Measurements from ENCODE around the gene TMC8. TPM values are rescaled to one million over a fixed set of nuclear protein-coding genes. Genes with fewer than 3 reads are reported as not detected.

Gene TMC8
- total and polyA plus RNA-seq, 8 donors = 0.51 to 6.0 (median 2.2) TPM

DNA sequence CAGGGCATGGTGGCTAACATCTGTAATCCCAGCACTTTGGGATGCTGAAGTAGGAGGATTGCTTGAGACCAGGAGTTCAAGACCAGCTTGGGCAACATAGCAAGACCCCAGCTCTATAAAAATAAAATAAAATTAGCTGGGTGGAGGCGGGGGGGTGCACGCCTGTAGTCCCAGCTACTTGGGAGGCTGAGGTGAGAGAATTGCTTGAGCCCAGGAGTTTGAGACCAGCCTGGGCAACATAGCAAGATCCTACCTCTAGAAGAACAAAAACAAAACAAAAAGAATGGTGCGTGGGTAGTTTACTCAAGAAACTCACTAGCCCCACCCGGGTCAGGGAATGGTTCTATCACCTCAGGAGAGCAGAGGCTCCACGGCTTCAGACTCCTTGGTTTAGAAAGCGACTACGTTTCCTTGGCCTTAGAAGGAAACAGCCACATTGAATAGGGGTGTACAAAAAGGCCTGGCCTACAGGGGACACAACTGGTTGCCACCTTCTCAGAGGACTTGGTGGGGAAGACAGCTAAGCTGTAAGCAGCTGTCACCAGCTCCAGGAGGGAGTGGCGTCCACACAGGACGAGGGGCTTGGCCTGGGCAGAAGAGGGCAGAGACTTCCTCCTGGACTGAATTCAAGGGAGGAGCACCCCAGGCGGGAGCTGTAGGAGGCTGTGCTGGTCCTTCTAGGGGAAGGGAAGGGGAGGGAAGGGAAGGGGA, 55.6 kb downstream of the TMC8 start:
- peaks cover 32 to 37% (median 32%) of the 10 kb centered on the region in 3 donors for H3K4me1 ChIP-seq
- DNase-seq (peak in 1 of 6 donors; percentile 54), FAIRE-seq (no peak), ATAC-seq (peak in 1 of 4 donors; percentile 9)
- H3K9me3 ChIP-seq = no peaks in the 10 kb centered on the region
- no peaks in the 10 kb centered on the region for H3K27me3 ChIP-seq
- 56% methylated on average over 9 of the region's 10 CpGs for WGBS, 2 donors
- TF ChIP-seq, protein P1, sequence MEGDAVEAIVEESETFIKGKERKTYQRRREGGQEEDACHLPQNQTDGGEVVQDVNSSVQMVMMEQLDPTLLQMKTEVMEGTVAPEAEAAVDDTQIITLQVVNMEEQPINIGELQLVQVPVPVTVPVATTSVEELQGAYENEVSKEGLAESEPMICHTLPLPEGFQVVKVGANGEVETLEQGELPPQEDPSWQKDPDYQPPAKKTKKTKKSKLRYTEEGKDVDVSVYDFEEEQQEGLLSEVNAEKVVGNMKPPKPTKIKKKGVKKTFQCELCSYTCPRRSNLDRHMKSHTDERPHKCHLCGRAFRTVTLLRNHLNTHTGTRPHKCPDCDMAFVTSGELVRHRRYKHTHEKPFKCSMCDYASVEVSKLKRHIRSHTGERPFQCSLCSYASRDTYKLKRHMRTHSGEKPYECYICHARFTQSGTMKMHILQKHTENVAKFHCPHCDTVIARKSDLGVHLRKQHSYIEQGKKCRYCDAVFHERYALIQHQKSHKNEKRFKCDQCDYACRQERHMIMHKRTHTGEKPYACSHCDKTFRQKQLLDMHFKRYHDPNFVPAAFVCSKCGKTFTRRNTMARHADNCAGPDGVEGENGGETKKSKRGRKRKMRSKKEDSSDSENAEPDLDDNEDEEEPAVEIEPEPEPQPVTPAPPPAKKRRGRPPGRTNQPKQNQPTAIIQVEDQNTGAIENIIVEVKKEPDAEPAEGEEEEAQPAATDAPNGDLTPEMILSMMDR (IDR thresholded peaks at IDR 0.05) = no peak
- H3K36me3 ChIP-seq = peaks cover 0 to 4% (median 0%) of the 10 kb centered on the region in 3 donors
- no peak overlapping the region for H3K27ac ChIP-seq
- no peak overlapping the region for H3K4me3 ChIP-seq
- intact Hi-C loops (cut with DNase I) = no loop called here

GRCh38 chr17:78186692-78187595, 56.4 kb downstream of the TMC8 start, which contains the start of the genes AFMID and TK1:
AFMID (plus strand) TSS chr17:78187362; CDS start chr17:78187371, 9 bp downstream.
TK1 (minus strand) TSS chr17:78187052; CDS start chr17:78186994, 58 bp downstream.
- Histone ChIP-seq H3K4me1 (peaks cover 32 to 37% (median 32%) of the 10 kb centered on the region in 3 donors), H3K27ac (peak within 1 kb of the TSS; percentile 11 to 65 (median 58)), H3K36me3 (peaks cover 0 to 10% (median 0%) of the 10 kb centered on the region in 3 donors), H3K27me3 (no peaks in the 10 kb centered on the region), H3K9me3 (no peaks in the 10 kb centered on the region), H3K4me3 (peak within 1 kb of the TSS; percentile 19 to 54 (median 36))
- WGBS, 2 donors = 3% methylated on average over 53 to 57 of the region's 57 CpGs
- ATAC-seq (peak; percentile 87 to 93 (median 88)), FAIRE-seq (peak; percentile 13), DNase-seq (peak; percentile 97 to 99 (median 99))
- TF ChIP-seq, protein P1 (IDR thresholded peaks at IDR 0.05) = peak; percentile 57 to 93 (median 87)
- intact Hi-C loops (cut with DNase I) = no loop called here

Other genes with a start within 250 kb of the TMC8 start
- 10 to 100 TPM in 3 of 6 donors, 1 to 10 TPM in 3; 7.0 to 15.5 (median 9.1) TPM for gene TNRC6C, start 172.1 kb upstream of the TMC8 start, total RNA-seq
- 1 to 10 TPM; 4.0 to 7.3 TPM for gene TNRC6C, start 172.1 kb upstream of the TMC8 start, polyA plus RNA-seq
- gene TMC6, start 2.0 kb upstream of the TMC8 start, total RNA-seq = 10 to 100 TPM; 15.6 to 49.9 (median 21.7) TPM
- 10 to 100 TPM; 39.5 to 61.2 TPM for gene TMC6, start 2.0 kb upstream of the TMC8 start, polyA plus RNA-seq
- not detected for gene C17orf99, start 15.6 kb downstream of the TMC8 start, total RNA-seq
- not detected for gene C17orf99, start 15.6 kb downstream of the TMC8 start, polyA plus RNA-seq
- gene SYNGR2, start 37.8 kb downstream of the TMC8 start, total RNA-seq = 10 to 100 TPM; 52.3 to 93.8 (median 83.8) TPM
- 10 to 100 TPM; 89.1 to 94.2 TPM for gene SYNGR2, start 37.8 kb downstream of the TMC8 start, polyA plus RNA-seq
- gene TK1, start 56.3 kb downstream of the TMC8 start, total RNA-seq = 1 to 10 TPM; 1.3 to 4.2 (median 3.2) TPM
- 1 to 10 TPM; 1.2 to 2.2 TPM for gene TK1, start 56.3 kb downstream of the TMC8 start, polyA plus RNA-seq
- gene AFMID, start 56.6 kb downstream of the TMC8 start, total RNA-seq = 10 to 100 TPM; 30.7 to 40.9 (median 33.9) TPM
- gene AFMID, start 56.6 kb downstream of the TMC8 start, polyA plus RNA-seq = 10 to 100 TPM; 32.1 to 53.7 TPM
- 1 to 10 TPM in 2 of 6 donors, under 1 TPM in 3, not detected in 1; 0.12 to 1.7 (median 0.82) TPM for gene BIRC5, start 83.5 kb downstream of the TMC8 start, total RNA-seq
- gene BIRC5, start 83.5 kb downstream of the TMC8 start, polyA plus RNA-seq = under 1 TPM; 0.53 to 0.77 TPM
- gene TMEM235, start 100.9 kb downstream of the TMC8 start, total RNA-seq = not detected
- gene TMEM235, start 100.9 kb downstream of the TMC8 start, polyA plus RNA-seq = under 1 TPM; 0.05 to 0.11 TPM
- 10 to 100 TPM in 4 of 6 donors, 1 to 10 TPM in 2; 5.7 to 32.6 (median 18.0) TPM for gene SOCS3, start 229.3 kb downstream of the TMC8 start, total RNA-seq
- 10 to 100 TPM; 28.5 to 53.3 TPM for gene SOCS3, start 229.3 kb downstream of the TMC8 start, polyA plus RNA-seq
- 10 to 100 TPM; 11.2 to 21.9 (median 13.4) TPM for gene PGS1, start 247.9 kb downstream of the TMC8 start, total RNA-seq
- 10 to 100 TPM; 17.2 to 22.7 TPM for gene PGS1, start 247.9 kb downstream of the TMC8 start, polyA plus RNA-seq

All from pancreas (tissue), 10 donors.